Epithelial cell of esophagus (primary cell): ENCODE measurements around the gene DNAJC1.

Source experiments
- DNase-seq: peaks from one replicate; pipeline ENCODE4 v3.0.0; 2010; ENCODE audit warnings: low read depth
- H3K4me3 ChIP-seq: 2 replicates; pipeline ENCODE4 v1.5.1; 2011; ENCODE audit warnings: mild to moderate bottlenecking, low read length, control low read depth
- CTCF ChIP-seq: IDR thresholded peaks from 2 replicates; pipeline ENCODE4 v1.5.1; 2011; ENCODE audit warnings: low read depth, mild to moderate bottlenecking, low read length, control low read depth, inconsistent platforms; ENCODE audit not compliant: insufficient read depth; ENCODE audit errors: missing control alignments

DNAJC1 gene

GRCh38 chr10:21807180-21807579, 196.3 kb downstream of the DNAJC1 start:
- no peak overlapping the region for H3K4me3 ChIP-seq
- no peak for TF ChIP-seq CTCF
- no peak for DNase-seq

GRCh38 chr10:21803374-21803773, 200.2 kb downstream of the DNAJC1 start:
- DNase-seq: no peak
- no peak overlapping the region for H3K4me3 ChIP-seq
- no peak for TF ChIP-seq CTCF

GRCh38 chr10:21801609-21802008, 201.9 kb downstream of the DNAJC1 start:
- no peak for TF ChIP-seq CTCF
- no peak overlapping the region for H3K4me3 ChIP-seq
- no peak for DNase-seq

- no peak for DNase-seq
Measured at GRCh38 chr10:21797984-21798765, 205.4 kb downstream of the DNAJC1 start.

GRCh38 chr10:21797533-21797932, 206.0 kb downstream of the DNAJC1 start:
- TF ChIP-seq CTCF: no peak
- DNase-seq: no peak
- no peak overlapping the region for H3K4me3 ChIP-seq

More at GRCh38 chr10:21797984-21798765, 205.4 kb downstream of the DNAJC1 start:
- no peak overlapping the region for H3K4me3 ChIP-seq
- no peak for TF ChIP-seq CTCF

GRCh38 chr10:21791276-21791675, 212.3 kb downstream of the DNAJC1 start:
- peak; percentile 45 for DNase-seq
- TF ChIP-seq CTCF: no peak
- H3K4me3 ChIP-seq: no peak overlapping the region

- no peak for DNase-seq
- no peak for TF ChIP-seq CTCF
- H3K4me3 ChIP-seq: no peak overlapping the region
Measured at GRCh38 chr10:21776883-21777282, 226.6 kb downstream of the DNAJC1 start.
